ENCODE results near the gene PPFIA1. TPM values are rescaled to one million over a fixed set of nuclear protein-coding genes. Genes with fewer than 3 reads are reported as not detected.

The PPFIA1 gene
- total and polyA plus RNA-seq, 7 donors, result 13.2 to 62.1 (median 43.4) TPM

- TF ChIP-seq POLR2AphosphoS5 (IDR thresholded peaks at IDR 0.05) (no peak), EP300 (IDR thresholded peaks at IDR 0.05) (no peak), POLR2A (IDR thresholded peaks at IDR 0.05) (no peak)
- TF ChIP-seq, protein P1, sequence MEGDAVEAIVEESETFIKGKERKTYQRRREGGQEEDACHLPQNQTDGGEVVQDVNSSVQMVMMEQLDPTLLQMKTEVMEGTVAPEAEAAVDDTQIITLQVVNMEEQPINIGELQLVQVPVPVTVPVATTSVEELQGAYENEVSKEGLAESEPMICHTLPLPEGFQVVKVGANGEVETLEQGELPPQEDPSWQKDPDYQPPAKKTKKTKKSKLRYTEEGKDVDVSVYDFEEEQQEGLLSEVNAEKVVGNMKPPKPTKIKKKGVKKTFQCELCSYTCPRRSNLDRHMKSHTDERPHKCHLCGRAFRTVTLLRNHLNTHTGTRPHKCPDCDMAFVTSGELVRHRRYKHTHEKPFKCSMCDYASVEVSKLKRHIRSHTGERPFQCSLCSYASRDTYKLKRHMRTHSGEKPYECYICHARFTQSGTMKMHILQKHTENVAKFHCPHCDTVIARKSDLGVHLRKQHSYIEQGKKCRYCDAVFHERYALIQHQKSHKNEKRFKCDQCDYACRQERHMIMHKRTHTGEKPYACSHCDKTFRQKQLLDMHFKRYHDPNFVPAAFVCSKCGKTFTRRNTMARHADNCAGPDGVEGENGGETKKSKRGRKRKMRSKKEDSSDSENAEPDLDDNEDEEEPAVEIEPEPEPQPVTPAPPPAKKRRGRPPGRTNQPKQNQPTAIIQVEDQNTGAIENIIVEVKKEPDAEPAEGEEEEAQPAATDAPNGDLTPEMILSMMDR (IDR thresholded peaks at IDR 0.05), result no peak
- Histone ChIP-seq H3K4me3 (no peak overlapping the region), H3K27ac (no peak overlapping the region), H3K27me3 (no peaks in the 10 kb centered on the region), H3K36me3 (peaks cover 16 to 70% (median 25%) of the 10 kb centered on the region in 4 donors), H3K9me3 (no peaks in the 10 kb centered on the region), H3K4me1 (peaks cover 0 to 23% (median 9%) of the 10 kb centered on the region in 4 donors)
- DNase-seq, result no peak
- intact Hi-C loops (cut with DNase I), result no loop called here
- 83 to 89% methylated on average over 6 of the region's 6 CpGs for WGBS, 2 donors
Measured at GRCh38 chr11:70360211-70360610, 89.7 kb downstream of the PPFIA1 start.

GRCh38 chr11:70364178-70364577 is 93.7 kb downstream of the PPFIA1 start:
- no peak overlapping the region for H3K4me3 ChIP-seq
- no peaks in the 10 kb centered on the region for H3K9me3 ChIP-seq
- peaks cover 0 to 20% (median 9%) of the 10 kb centered on the region in 4 donors for H3K4me1 ChIP-seq
- 85 to 94% methylated on average over 2 of the region's 2 CpGs for WGBS, 2 donors
- no peak for DNase-seq
- H3K27ac ChIP-seq, result peak overlapping the region in 2 of 4 donors; percentile 10 to 46
- peaks cover 7 to 59% (median 15%) of the 10 kb centered on the region in 4 donors for H3K36me3 ChIP-seq
- no peak for TF ChIP-seq POLR2AphosphoS5 (IDR thresholded peaks at IDR 0.05)
- TF ChIP-seq, protein P1 (IDR thresholded peaks at IDR 0.05), result no peak
- no peak for TF ChIP-seq EP300 (IDR thresholded peaks at IDR 0.05)
- no peak for TF ChIP-seq POLR2A (IDR thresholded peaks at IDR 0.05)
- no peaks in the 10 kb centered on the region for H3K27me3 ChIP-seq
- intact Hi-C loops (cut with DNase I), result no loop called here

- Histone ChIP-seq H3K4me3 (no peak overlapping the region), H3K27ac (peak overlapping the region in 1 of 4 donors; percentile 46), H3K36me3 (peaks cover 7 to 51% (median 15%) of the 10 kb centered on the region in 4 donors), H3K9me3 (no peaks in the 10 kb centered on the region), H3K4me1 (peaks cover 0 to 20% (median 9%) of the 10 kb centered on the region in 4 donors), H3K27me3 (no peaks in the 10 kb centered on the region)
- no peak for DNase-seq
- intact Hi-C loops (cut with DNase I), result no loop called here
- TF ChIP-seq EP300 (IDR thresholded peaks at IDR 0.05) (no peak), POLR2AphosphoS5 (IDR thresholded peaks at IDR 0.05) (no peak), POLR2A (IDR thresholded peaks at IDR 0.05) (no peak)
- TF ChIP-seq, protein P1 (IDR thresholded peaks at IDR 0.05), result no peak
- WGBS, 2 donors, result 62 to 87% methylated on average over 25 of the region's 25 CpGs
Measured at GRCh38 chr11:70364745-70365543, 94.5 kb downstream of the PPFIA1 start.

- Histone ChIP-seq H3K9me3 (no peaks in the 10 kb centered on the region), H3K36me3 (peaks cover 7 to 49% (median 15%) of the 10 kb centered on the region in 4 donors), H3K27me3 (no peaks in the 10 kb centered on the region), H3K27ac (no peak overlapping the region), H3K4me1 (peaks cover 0 to 20% (median 9%) of the 10 kb centered on the region in 4 donors), H3K4me3 (no peak overlapping the region)
- DNase-seq, result no peak
- intact Hi-C loops (cut with DNase I), result no loop called here
- TF ChIP-seq EP300 (IDR thresholded peaks at IDR 0.05), result no peak
- TF ChIP-seq POLR2A (IDR thresholded peaks at IDR 0.05), result no peak
- no peak for TF ChIP-seq POLR2AphosphoS5 (IDR thresholded peaks at IDR 0.05)
- TF ChIP-seq, protein P1 (IDR thresholded peaks at IDR 0.05), result no peak
- WGBS, 2 donors, result 74 to 94% methylated on average over 3 of the region's 3 CpGs
Measured at GRCh38 chr11:70365544-70365927, 95.0 kb downstream of the PPFIA1 start.

All from sigmoid colon (tissue), 7 donors.